AG08396 (cell line): Measurements from ENCODE around the gene MAD1L1.

Experiments used
- DNase-seq: peaks from one replicate; pipeline ENCODE4 v3.0.0; 2012; ENCODE audit warnings: low spot score, mixed read lengths

The MAD1L1 gene

DNA sequence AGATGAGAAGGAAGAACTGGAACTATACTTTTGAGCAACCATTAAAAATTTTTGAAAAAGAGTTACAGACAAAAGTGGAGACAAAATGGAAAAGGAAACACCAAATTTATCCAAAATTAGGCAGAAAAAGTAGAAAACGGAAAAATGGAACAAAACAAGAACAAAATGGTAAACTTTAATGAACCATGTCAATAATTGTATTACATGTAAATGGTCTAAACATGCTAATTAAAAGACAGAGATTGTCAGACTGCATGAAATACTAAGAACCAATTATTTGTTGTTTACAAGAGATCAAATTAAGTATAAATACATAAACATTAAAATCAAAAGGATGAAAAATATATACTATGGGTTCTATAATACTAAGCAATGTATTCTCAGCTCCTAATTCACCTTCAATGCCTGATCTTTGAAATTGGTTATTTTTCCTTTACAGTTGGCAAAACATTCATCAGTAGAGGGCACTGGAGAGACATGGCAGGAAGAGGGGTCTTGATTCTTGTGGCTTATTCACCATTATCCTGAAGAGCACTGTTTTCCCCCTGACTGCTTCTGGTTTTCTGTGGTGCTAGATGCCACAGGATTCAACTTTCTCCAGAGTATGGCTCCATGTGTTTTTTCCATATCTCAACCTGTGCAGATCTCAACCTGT lies 437.7 kb downstream of the MAD1L1 start:
- no peak for DNase-seq

GRCh38 chr7:1787681-1788235 lies 445.0 kb downstream of the MAD1L1 start:
- no peak for DNase-seq

- DNase-seq = no peak
These were observed 445.5 kb downstream of the MAD1L1 start for GRCh38 chr7:1787241-1787640.

DNA sequence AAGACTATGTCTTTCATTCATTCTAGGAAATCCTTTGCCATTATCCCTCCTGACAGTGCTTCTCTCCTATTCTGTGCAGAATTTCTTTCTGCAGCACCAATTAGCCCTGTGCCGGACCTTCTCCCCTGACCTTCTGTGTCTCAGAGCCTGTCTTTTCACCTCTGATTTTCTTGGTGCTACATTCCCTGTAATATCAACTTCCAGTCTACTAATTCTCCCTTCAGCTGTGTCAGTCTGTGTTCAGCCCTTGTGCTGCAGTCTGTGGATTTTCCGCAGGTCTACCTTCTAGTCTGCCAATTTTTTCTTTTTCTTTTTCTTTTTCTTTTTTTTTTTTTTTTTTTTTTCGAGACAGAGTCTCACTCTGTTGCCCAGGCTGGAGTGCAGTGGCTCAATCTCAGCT lies 446.9 kb downstream of the MAD1L1 start:
- no peak for DNase-seq

- DNase-seq = no peak
These were observed 451.4 kb downstream of the MAD1L1 start for GRCh38 chr7:1781369-1781768.

DNA sequence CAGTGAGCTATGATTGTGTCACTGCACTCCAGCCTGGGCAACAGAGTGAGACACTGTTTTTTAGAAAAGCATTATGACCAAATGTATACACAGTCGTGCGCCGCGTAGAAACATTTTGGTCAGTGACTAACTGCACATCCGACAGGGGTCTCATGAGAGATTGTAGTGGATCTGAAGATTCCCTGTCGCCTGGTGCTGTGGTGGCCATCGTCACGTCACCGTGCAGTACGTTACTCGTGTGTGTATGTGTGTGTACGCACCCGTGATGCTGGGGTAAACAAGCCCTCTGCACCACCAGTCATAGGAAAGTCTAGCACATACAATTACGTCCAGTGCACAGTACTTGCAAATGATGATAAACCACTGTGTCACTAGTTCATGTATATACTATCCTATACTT lies 453.3 kb downstream of the MAD1L1 start:
- DNase-seq = no peak

DNA sequence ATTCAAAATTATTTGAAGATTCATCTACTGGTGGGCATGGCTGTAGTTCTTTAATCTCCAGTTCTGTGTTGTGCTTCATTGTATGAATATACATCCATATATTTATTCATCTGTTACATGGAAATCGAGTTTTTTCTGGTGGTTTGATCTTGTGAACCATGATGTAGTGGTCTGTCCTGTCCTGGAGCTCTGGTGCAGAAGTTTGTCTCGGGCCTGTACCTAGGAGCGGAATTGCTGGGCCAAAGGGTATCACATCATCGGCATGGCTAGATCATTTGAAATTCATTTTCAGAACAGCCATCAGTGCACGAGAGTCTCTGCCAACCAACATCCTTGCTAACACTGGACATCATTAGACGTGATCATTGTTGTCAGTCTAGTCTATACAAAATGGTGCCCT lies 455.6 kb downstream of the MAD1L1 start:
- no peak for DNase-seq

- no peak for DNase-seq
These were observed 457.4 kb downstream of the MAD1L1 start for GRCh38 chr7:1775389-1775788.

DNA sequence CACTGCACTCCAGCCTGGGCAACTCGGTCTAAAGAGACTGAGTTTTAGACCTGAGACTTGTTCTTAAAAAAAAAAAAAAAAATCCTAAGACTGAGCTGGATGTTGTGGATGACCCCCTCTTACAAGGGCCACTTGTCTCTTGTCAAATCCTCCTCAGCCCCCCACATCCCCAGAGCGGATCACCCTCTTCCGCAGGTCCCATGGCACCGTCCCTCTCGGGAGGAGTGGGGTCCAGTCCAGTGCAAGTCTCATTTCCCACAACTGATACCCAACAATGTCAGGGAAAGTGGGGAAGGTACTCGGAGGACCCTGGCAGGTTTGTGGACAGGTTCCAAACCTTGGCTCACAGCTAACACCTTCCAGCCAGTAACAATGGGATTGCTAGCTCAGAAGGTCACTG lies 462.4 kb downstream of the MAD1L1 start:
- no peak for DNase-seq

- no peak for DNase-seq
These were observed 463.2 kb downstream of the MAD1L1 start for GRCh38 chr7:1769286-1770200.

DNA sequence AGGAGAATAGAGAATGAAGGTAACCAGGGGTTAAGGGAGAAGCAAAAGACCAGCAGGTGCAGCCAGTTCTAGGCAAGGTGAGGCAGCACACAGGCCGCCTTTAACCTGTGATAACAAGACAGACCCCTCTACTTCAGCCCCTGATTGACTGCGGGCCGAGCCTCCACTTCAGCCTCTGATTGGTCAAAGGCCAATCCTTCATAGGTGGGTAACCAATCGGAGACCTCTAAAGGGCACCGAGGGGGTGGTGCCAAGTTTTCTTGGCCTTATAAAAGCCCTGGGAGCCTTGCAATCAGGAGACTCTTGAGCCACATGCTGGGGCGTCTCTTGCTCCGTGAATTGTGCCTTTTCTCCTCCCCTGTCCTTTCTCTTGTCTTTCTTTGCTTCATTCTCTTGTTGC lies 463.9 kb downstream of the MAD1L1 start:
- no peak for DNase-seq

DNA sequence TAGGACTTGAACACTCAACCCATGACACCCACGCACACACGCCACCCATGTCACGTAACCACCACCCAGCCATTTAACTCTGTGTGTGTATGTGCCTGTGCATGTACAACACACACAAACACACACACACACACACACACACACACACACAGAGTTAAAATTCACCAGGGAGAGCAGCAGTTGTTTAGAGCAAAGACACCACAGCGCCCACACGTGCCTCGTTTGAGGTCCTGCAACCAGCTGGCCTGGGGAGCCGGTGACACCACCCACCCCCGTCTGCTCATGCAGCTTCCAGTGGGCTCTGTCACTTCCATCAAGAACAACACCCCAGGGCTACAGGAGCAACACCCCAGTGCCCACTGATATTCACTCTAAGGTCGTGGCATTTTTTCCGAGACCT lies 465.2 kb downstream of the MAD1L1 start:
- no peak for DNase-seq
